Left lobe of liver (tissue), 2 donors: ENCODE data around the gene VTI1A. TPM values are rescaled to one million over a fixed set of nuclear protein-coding genes. Genes with fewer than 3 reads are reported as not detected.

Source experiments
- ATAC-seq: fragments of 200-7000 bp; cut with Tn5 transposase; one replicate; pipeline ENCODE4 v1.9.1; 2020; ENCODE audit warnings: mild to moderate bottlenecking, moderate library complexity
- DNase-seq: peaks from one replicate; pipeline ENCODE4 v3.0.0-alpha.2; 2020; ENCODE audit warnings: low spot score
- total RNA-seq: library from RNA; stranded (reverse); gene quantifications from one replicate; pipeline ENCODE4 v1.2.1, GENCODE V29; 2021
- donor health status: DM: no; HTN: no; CAD: no; lungs with moderate emphysema.
- donor health status: DM: no; HTN: yes; CAD: no.

Gene VTI1A
- total RNA-seq, 1 donor from 2014 or later = 9.9 TPM

GRCh38 chr10:112624546-112625048, 177.6 kb downstream of the VTI1A start:
- ATAC-seq (no peak), DNase-seq (no peak)

GRCh38 chr10:112628951-112629609, 182.1 kb downstream of the VTI1A start:
- DNase-seq = no peak

GRCh38 chr10:112631501-112632400, 184.7 kb downstream of the VTI1A start:
- DNase-seq (no peak), ATAC-seq (no peak)

More at GRCh38 chr10:112628951-112629609, 182.1 kb downstream of the VTI1A start:
- no peak for ATAC-seq

- DNase-seq (no peak), ATAC-seq (no peak)
Observed at GRCh38 chr10:112634096-112634830, 187.2 kb downstream of the VTI1A start.

GRCh38 chr10:112637901-112638300, 190.9 kb downstream of the VTI1A start:
- ATAC-seq = no peak

GRCh38 chr10:112639298-112639697, 192.3 kb downstream of the VTI1A start:
- DNase-seq (no peak), ATAC-seq (no peak)

More at GRCh38 chr10:112637901-112638300, 190.9 kb downstream of the VTI1A start:
- no peak for DNase-seq

- no peak for ATAC-seq
- DNase-seq = no peak
Observed at GRCh38 chr10:112640638-112641037, 193.6 kb downstream of the VTI1A start.

- DNase-seq = no peak
Observed at GRCh38 chr10:112643600-112644264, 196.7 kb downstream of the VTI1A start.

GRCh38 chr10:112644265-112644645, 197.2 kb downstream of the VTI1A start:
- DNase-seq (no peak), ATAC-seq (no peak)

More at GRCh38 chr10:112643600-112644264, 196.7 kb downstream of the VTI1A start:
- no peak for ATAC-seq

GRCh38 chr10:112649006-112649821, 202.2 kb downstream of the VTI1A start:
- ATAC-seq = no peak

GRCh38 chr10:112649822-112650152, 202.8 kb downstream of the VTI1A start:
- ATAC-seq = no peak
- no peak for DNase-seq

More at GRCh38 chr10:112649006-112649821, 202.2 kb downstream of the VTI1A start:
- DNase-seq = no peak

- DNase-seq = no peak
- ATAC-seq = no peak
Observed at GRCh38 chr10:112650588-112651030, 203.6 kb downstream of the VTI1A start.

GRCh38 chr10:112653215-112653614, 206.2 kb downstream of the VTI1A start:
- DNase-seq (no peak), ATAC-seq (no peak)

- ATAC-seq = no peak
- no peak for DNase-seq
Observed at GRCh38 chr10:112653851-112654250, 206.8 kb downstream of the VTI1A start.

- DNase-seq (no peak), ATAC-seq (no peak)
Observed at GRCh38 chr10:112654794-112655193, 207.8 kb downstream of the VTI1A start.

GRCh38 chr10:112655722-112656121, 208.7 kb downstream of the VTI1A start:
- no peak for DNase-seq
- ATAC-seq = peak; percentile 47

- no peak for ATAC-seq
- DNase-seq = no peak
Observed at GRCh38 chr10:112658465-112658864, 211.4 kb downstream of the VTI1A start.

GRCh38 chr10:112658900-112659638, 212.1 kb downstream of the VTI1A start:
- DNase-seq = no peak
- ATAC-seq = no peak
